Limb (tissue), 2 donors: ENCODE data around the gene PIGZ.
A peak's percentile ranks its signal among the peaks of the same experiment; 100 is the strongest.

Experiments used
- DNase-seq, 2 donors: peaks; one replicate each; pipeline ENCODE4 v3.0.0-alpha.2; 2016; ENCODE audit errors: extremely low spot score in 2 of 2

Gene PIGZ

DNA sequence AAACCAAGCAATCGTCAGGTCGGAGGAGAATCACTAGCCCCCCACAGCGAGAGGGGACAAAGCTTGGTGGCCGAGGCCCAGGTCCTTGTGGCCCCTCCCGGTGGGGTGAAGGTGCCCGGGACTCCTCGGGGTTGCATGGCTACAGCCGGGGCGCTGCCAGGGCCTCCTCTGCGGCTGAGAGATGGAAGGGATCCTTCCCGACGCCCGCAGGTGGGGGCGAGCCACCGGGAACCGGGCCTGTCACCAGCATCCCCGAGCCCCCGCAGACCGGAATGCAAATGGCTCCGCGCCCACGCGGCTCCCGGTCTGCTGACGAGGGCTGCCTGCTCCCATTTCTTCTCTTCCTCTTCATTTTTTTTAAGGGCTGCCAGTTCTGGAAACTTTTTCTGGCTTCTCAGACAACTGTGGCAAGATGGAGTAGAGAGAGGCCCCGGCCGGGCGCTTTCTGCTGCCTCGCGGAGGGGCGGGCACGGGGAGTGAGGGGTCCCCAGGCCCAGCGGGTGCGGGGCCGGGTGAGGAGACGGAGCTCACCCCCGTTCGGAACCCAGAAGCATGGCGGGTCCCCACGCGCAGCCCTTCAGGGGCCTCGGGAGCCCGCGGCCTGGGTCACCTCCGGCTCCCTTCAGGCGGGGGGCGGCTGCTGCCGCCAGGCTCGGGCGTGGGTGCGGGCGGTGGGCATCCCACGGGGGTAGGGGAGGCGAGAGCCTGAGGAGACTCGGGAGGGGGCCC is 33.5 kb upstream of the PIGZ start:
- peak in 1 of 2 donors; percentile 69 for DNase-seq

DNA sequence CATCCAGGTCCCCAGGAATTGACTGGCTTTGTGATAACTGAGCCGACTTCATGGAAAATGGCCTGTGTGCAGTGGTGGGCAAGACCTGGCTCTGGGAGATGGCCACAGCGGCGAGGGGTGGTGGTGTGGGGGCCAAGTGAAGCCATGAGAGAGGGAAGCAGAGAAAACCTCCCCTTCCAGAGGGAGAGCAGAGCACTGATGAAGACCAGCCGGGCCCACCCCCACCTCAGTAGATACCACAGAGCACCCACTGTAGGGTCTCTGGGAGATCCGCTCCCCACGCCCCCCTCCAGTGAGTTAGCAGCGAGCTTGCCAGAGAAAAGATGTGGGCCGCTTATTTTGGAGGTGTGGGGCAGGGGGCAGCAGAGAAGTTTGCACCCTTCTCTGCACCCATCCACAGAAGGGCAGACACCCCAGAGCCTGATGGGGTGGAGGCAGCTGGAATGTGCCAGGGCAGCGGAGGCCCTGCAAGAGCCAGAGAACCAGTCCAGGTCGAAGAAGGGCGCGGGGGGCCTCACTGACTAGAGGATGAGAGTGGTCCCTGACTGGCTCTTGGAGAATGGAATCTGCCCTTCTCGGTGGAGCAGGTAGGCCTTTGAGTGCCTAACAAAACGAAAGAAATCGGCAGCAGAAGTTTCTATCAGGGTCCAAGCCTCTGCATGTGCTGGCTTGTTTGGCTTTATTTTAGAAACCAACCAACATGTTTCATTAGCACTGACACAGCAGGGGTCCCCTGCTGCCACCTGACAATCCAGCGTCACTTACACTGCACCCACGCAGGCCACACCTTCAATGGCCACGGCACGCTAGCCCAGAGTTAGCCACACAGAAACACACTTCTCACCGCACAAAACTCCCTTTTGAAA is 32.7 kb upstream of the PIGZ start:
- no peak for DNase-seq

DNA sequence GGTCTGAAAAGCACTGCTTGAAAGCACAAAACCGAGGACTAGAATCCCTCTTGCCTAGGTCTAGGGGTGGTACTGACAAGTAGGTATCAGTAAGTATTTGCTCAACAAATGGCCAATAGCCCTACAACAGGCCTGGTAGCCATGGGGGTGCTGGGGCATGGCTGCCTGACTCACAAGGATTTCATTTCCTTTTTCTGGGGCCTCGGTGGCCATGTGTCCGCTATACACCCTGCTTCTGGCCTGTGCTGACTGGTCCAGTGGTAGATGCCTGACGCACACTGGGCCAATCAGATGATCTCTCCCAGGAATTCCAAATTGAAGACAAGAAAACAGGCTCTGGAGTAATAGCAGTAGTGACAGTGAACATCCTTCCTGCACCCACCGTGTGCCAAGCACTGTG is 31.6 kb upstream of the PIGZ start:
- no peak for DNase-seq

DNA sequence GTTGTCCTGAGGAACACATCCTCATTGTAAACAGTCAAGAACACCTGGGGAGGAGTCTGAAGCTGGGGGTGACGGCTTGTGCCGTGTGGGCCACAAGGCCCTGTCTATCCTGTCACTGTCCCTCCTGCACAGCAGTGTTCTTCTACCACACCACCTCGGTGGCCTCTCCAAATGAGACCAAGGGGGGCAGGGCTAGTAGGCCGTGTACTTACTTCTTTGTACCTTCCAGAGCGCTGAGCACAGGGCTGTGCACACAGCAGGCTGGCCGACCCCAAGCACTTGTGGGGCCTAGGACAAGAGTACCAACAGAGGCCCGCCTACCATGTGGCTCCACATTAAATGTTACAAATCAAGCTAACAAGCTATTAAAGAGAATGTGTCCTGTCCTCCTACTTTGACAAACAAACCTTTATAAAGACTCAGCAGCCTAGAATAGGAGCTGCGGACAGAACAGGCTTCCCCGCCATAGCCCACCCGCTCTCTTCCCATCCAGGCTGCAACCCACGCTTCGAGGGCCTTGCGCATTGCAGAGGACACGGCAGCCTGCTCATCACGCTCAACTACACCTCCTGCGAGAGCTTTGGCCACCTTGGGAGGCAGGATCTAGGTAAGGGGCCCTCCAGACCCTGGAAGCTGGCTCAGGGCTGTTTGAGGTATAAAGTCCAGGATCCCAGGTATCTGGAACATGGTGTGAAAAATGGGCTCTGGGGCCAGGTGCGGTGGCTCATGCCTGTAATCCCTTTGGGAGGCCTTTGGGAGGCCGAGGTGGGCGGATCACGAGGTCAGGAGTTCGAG is 30.5 kb upstream of the PIGZ start:
- DNase-seq, result no peak

DNA sequence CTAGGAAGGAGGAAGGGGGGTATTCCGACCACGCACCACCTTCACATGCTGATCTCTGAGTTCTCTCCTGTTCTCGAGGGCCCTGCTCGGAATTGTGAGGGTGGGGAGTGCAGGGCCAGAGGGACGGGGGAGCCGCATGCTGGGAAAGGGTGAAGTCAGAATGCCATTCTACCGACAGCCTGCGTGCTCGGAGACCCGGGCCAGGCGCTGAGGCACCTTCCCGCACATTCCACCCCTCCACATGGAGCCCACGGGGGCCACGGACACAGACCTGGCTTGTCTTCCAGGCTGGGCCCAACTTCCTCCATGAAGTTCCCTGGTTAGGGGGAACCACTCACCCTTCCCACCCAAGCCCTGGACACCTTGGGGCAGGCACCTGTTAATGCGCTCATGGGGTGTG is 28.7 kb upstream of the PIGZ start:
- DNase-seq, result no peak

DNA sequence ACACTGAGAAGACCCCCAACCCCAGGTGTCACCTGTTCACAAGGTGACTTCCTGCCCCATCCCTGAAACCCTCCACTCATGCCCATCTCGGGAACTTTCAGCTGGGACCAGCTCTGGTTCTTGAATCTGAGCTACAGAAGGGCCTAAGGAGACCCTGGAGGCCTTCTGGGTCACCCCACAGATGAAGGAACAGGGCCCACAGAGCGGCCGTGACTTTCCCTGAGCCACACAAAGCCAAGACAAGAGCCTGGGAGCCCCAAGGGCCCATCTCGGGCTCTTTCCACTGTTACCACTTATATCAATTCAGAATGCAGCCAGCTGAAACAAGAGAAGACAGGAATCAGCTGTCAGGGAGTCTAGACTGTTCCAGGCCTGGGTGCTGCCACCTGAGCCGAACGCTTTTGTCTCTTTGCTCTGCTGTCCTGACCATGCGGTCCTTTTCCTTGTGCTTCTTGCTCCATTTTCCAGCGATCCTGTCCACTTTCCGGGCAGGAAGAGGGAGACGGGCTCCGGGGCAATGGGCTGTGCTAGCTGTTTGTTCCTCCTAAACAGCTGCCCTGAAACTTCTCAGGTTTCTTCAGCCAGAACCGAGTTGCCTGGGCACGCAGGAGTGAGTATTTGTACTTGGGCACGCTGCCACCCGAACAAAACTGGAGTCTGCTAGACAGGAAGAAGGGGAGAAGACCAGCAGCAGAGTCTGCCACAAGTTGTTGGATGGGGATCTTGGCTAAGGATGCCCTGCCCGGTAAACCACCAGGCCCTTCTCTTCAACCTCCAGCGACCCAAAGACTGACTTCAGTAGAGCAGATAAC is 28.0 kb upstream of the PIGZ start:
- DNase-seq, result no peak

DNA sequence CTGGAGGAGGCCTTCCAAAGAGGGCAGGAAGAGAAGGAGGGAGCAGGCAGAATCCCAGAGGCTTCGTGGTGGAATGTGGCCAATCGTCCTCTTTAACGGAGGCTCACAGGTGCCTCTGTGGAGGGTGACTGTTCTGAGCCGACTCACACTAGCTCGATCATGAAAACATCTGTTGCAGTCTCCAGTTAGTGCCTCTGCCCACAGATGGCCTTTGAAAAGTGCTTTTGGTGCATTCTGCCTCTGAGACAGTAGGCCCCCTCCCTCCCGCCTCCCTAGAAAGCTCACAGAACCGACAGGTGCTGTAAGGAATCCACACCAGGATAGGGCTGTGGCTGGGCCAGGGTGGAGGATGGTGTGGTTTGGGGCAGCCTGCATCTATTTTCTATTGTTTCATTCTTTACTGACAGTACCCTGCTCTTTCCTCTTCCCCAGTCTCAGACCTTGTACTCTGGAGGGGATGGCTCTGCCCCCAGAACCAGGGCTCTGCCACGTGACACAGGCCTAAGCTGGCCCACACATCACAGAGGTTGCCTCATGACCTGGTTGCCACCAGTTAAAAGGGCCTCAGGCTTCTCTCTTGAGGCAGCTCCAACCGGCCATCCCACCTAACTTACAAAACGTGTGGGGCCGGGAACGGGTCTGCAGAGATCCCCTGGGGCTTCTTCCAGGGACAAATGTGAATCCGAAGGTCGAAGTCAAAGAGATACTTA is 27.2 kb upstream of the PIGZ start:
- no peak for DNase-seq

DNA sequence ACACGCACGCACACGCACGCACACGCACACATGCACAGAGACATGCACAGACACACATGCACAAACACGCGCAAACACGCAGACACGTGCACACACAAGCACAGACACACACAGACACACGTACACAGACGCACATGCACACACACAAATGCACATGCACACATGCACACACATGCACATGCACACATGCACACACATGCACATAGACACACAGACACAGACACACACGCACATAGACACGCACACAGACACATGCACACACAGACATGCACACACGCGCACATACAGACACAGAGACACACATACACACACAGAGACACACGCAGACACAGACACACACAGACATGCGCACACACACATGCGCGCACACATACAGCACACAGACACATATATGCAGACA is 26.4 kb upstream of the PIGZ start:
- DNase-seq, result no peak

DNA sequence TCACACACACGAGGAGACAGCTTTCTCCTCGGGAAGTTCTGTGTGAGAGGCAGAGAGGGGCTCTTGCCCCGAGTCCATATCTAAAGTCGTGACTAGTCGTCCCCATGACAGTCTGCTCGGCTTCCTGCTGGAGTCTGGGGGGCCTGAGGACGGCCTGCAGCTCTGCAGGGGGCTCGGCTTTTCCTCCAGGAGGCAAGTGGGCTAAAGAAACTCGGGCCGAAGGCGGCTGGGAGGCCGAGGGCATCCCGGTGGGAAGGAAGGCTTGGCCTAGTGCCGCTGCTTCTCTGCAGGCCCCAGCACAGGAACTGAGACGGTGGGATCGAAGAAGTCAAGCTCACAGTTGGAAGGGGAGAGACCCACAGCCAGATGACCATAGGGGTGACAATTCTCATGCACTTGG is 25.4 kb upstream of the PIGZ start:
- DNase-seq, result no peak

DNA sequence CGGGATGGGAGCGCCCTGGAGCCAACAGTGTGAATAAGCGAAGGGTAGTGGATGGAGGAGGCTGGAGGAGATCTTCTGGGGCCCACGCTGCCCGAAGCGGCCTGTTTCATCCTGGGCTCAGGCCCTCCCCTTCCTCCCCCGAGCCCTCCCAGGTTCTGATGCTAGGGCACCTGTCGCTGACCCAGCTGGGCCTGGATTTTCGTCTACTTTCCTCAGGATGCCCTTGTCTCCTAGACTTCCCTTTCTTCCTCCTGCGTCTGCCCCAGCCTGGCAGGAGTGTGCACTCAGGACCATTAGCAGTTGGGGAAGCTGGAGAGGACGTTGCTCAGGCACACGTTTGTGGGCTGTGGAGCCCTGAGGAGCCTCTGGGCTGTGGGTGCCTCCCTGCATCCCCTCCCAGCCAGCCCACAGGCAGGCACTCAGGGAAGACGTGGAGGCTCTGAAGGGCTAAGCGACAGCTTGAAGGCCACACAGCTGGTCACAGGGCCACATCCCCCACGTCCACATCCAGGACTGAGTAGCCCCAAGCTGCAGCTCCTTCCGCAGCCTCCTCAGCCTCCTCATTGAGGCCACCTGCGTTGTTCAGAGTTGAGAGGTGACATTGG is 23.9 kb upstream of the PIGZ start:
- no peak for DNase-seq

DNA sequence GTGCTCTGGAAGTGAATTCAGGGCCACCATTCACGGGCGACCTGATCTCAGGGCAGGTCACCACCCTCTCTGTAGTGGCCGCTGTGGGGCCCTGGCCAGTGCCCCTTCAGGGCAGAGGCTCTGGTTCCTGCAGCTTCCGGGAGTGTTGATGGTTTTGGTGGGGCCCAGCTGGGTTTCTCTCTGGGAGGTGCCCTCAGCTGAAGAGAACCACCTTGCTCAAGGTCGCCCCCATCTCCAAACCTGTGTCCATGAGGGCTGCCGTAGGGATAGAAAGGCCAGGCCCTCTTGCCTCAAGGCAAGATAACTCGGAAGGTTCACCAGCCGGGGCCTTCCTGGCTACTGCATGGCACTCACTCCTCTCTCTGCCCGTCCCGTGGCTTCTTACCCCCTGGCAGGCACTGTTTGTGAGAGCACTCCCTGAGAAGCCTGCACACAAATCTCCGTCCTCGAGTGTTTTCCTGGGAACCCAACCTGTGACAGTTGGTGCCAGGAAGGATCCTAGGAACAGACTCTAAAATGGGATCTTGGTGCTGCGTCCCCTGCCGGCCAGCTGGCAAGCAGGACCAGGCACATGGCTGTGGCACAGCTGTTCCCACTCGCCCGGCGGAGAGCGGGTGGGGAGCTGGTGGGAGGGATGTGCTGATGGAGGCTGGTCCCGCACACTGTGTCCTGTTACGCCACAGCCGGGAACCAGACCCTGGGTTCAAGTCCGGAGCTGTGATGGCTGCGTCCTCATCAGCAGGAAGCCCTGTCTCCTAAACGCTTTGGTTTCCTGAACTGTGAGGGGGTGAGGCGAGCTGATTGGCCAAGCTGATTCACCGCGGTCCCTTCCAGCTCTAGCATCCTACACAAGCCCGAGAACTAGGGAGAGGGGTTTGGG is 23.2 kb upstream of the PIGZ start:
- DNase-seq, result no peak

DNA sequence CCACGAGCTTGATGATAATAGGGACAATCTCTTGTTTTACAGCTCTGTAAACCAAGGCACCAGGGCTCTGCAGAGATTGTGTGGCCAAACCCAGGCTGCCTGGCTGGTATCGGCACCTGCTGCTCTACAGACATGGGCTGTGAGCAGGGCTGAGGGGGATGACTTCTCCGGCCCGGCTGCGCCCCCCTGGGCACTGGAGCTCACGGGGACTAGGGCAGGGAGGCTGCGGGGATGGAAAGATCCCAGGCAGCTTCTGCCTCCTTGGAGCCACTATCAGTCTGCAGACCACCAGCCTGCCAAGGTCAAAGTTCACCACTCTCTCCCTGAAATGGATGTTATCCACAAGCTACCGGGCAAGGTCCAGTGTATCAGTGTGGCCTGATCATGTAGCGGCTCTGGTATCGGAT is 22.0 kb upstream of the PIGZ start:
- DNase-seq, result no peak

DNA sequence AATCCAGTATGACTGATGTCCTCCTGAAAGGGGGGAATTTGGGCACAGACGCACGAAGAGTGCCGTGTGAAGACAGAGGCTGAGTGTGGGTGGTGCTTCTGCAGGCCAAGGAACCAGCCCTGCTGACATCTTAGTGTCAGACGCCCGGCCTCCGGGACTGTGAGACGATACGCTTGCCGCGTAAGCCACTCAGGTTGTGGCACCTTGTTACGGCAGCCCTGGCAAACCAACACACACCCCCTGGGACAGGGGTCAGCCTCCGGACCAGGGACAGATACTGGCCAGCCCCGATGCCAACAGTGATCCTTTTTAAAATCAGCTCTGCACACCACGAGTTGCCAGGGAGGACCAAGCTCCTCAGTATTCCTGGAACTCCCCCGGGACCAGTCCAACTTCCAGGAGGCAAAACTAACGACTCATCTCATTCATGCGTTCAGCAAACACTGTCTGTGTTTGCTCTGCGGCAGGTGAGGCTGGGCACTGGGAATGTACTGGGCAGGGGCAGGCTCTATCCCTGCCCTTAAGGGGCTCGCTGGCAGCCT is 21.2 kb upstream of the PIGZ start:
- DNase-seq, result no peak

DNA sequence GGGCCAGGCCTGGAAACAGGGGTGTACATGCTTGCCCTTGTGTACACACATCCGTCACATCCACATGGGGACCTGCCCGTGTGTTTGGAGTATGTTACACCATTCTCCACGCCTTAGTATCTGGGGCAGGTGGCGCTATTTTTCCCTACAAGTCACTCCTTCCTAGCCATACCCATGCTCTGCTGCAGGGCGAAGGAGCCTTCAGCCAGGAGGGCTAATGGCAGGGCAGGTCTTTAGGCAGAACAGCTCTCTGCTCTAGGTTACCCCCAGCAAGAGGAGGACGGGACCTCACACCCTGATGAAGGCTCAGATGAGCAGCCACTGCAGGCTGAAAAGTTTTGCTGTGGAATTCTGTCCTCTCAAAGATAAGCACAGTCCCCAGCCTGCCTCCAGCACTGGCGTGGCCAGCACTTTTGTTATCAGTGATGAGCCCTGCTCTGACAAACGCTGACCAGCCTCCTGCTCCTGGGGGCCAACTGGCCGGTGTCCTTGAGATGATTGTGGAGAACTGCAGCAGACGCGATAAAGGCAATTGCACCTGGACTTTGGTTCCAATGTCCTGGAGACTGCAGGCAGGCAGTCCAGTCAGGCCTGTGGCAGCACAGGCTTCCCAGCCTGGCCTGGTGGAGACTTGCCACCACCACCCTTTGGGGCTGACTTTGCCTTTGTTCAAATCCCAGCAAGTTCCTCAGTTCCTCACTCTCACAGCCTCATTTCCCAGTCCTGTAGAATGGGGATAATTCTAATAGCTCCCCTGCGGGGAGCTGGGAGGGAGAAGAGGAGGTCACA is 19.8 kb upstream of the PIGZ start:
- DNase-seq, result no peak

DNA sequence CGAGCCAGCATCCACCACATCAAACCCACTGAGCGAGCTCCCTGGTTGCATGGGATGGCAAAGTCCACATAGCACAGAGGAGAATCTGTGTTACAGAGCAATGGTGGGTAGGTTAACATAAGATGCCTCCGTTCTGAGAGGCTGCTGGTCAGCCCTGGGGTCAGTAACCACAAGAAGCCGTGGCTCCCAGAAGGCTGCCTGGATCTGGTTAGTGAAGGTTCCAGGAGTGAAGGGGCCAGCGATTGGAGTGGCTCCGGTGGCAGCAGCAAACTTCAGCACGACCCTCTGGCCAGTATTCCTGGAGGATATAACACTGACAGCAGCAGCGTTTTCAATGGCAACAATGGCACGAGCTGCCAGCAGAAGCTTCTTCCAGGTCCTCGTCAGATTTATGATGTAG is 18.4 kb upstream of the PIGZ start:
- DNase-seq, result no peak

DNA sequence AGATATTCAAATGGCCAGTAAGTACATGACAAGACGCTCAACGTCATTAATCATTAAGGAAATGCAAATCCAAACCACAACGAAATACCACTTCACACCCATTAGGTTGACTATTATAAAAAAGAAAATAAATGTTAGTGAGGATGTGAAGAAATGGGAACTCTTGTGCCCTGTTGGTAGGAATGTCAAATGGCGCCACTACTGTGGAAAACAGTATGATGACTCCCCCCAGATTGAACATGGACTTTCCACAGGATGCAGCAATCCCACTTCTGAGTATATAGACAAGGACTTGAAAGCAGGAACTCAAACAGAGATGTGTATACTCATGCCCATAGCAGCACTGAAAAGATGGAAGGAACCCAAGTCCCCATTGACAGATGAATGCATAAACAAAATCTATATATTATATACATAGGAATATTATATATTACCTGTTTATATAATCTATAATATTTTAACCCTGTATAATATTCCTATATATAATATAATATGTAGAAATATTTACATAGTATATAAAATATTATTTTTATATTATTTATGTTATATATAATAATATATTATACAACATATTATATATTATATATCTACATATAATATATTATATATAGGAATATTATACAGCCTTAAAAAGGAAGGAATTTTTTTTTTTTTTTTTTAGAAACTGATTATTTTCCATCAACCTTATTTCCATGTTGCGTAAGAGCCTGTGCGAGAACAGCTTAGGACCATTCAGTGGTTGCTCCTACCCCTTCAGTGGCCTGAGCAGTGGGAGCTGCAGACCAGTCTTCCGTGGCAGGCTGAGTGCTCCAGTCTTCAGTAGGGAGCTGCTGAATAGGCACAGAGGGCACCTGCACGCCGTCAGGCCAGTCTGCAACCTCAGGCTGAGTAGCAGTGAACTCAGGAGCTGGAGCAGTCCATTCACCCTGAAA is 17.6 kb upstream of the PIGZ start:
- DNase-seq, result no peak

DNA sequence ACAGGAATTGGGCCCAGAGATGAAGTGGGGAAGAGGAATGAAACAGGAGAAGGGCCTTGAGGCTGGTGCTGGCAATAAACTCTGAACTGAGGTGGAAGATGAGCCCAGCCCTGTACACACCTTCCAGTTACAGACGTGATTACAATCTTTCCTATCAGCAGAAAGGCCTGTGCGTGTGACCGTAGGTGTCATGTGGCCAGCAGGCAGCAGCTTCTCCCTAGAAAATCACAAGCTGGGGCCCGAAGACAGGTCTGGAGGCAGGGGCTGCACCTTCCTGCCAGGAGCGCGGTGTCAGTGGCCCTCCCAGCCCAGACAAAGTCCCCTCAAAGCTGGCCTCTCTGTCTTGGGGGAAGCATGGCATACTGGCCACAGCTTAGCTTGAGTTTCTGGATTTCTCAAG is 16.7 kb upstream of the PIGZ start:
- no peak for DNase-seq
